HepG2 (cell line): ENCODE measurements around the gene CLCN1. TPM values are rescaled to one million over a fixed set of nuclear protein-coding genes. Genes with fewer than 3 reads are reported as not detected.

ENCODE experiments used
- ATAC-seq: fragments of 200-7000 bp; cut with Tn5 transposase; 3 replicates; pipeline ENCODE4 v1.9.1; 2020; ENCODE audit warnings: mild to moderate bottlenecking, moderate library complexity
- BruUV-seq: library from RNA; stranded (reverse); fragments of 400-500 nt; replicated peaks from 2 replicates; lab custom pipeline; 2021; lab: Mats Ljungman, UMichigan
- CTCF ChIA-PET: fragments of 300-600 bp; formaldehyde crosslinking; extraction: SDS; loops from one replicate; lab custom pipeline; 2021; ENCODE audit warnings: low total read pairs, inconsistent platforms, low intra/inter-chr PET ratio; lab: Yijun Ruan, JAX
- POLR2A ChIA-PET: fragments of 350-600 bp; sonication (Branson Sonifier 250); formaldehyde crosslinking; loops from one replicate; lab custom pipeline; 2020; ENCODE audit warnings: antibody characterized with exemption, inconsistent platforms; lab: Yijun Ruan, JAX
- DNase-seq: peaks from one replicate; pipeline ENCODE4 v3.0.0-alpha.2; 2015; ENCODE audit warnings: low spot score
- FAIRE-seq: peaks from 3 replicates; lab custom pipeline; 2011; peaks lifted over from hg19 to GRCh38; lab: Jason Lieb, UNC
- H2AFZ ChIP-seq: one replicate; pipeline ENCODE4 v1.6.1; 2011; ENCODE audit warnings: low read length, inconsistent platforms
- H3K27ac ChIP-seq: fragments of 300-600 bp; 3 replicates; pipeline ENCODE4 v1.8.0; 2011; ENCODE audit warnings: mixed run types, mild to moderate bottlenecking, mixed read lengths, low read length, inconsistent platforms; ENCODE audit not compliant: insufficient read depth; ENCODE audit errors: extremely low read length
- H3K27me3 ChIP-seq, 2 experiments: fragments of 200-600 bp in 1 of 2; 2 replicates in 1 of 2; 3 replicates in 1 of 2; pipeline versions ENCODE4 v1.6.0 to v1.8.0; 2011; ENCODE audit warnings: low read length in 2 of 2, mild to moderate bottlenecking in 2 of 2, moderate library complexity in 2 of 2, inconsistent platforms in 1 of 2; ENCODE audit not compliant: insufficient read depth in 2 of 2, control insufficient read depth in 1 of 2
- H3K36me3 ChIP-seq, 2 experiments: fragments of 200-600 bp in 1 of 2; replicated peaks in 1 of 2; 2 replicates in 1 of 2; 3 replicates in 1 of 2; pipeline versions ENCODE4 v1.5.1 to v1.8.0; 2011; ENCODE audit warnings: low read length in 2 of 2, inconsistent platforms in 1 of 2; ENCODE audit not compliant: insufficient read depth in 2 of 2, control insufficient read depth in 1 of 2
- H3K4me1 ChIP-seq: 2 replicates; pipeline ENCODE4 v1.5.1; 2012; ENCODE audit warnings: low read length, inconsistent platforms; ENCODE audit not compliant: insufficient read depth
- H3K4me2 ChIP-seq: 2 replicates; pipeline ENCODE4 v1.6.0; 2011; ENCODE audit warnings: low read depth, low read length, inconsistent platforms
- H3K4me3 ChIP-seq, 3 experiments: fragments of 200-600 bp in 1 of 3; sonication (generic), shearing (Covaris generic) in 1 of 3; replicated peaks in 1 of 3; 2 replicates each; pipeline ENCODE4 v1.5.1; 2011 to 2016; ENCODE audit warnings: low read length in 3 of 3, inconsistent platforms in 2 of 3, low read depth in 2 of 3, mild to moderate bottlenecking in 2 of 3, control low read depth in 1 of 3, mixed read lengths in 1 of 3; ENCODE audit not compliant: insufficient read depth in 1 of 3
- H3K79me2 ChIP-seq: one replicate; pipeline ENCODE4 v1.6.1; 2011; ENCODE audit warnings: low read length, inconsistent platforms; ENCODE audit not compliant: insufficient read depth
- H3K9ac ChIP-seq: 2 replicates; pipeline ENCODE4 v1.6.0; 2011; ENCODE audit warnings: mild to moderate bottlenecking, low read depth, low read length, inconsistent platforms; ENCODE audit not compliant: insufficient read depth
- H3K9me3 ChIP-seq: 2 replicates; pipeline ENCODE4 v1.5.1; 2012; ENCODE audit warnings: mild to moderate bottlenecking, low read length
- H4K20me1 ChIP-seq: 2 replicates; pipeline ENCODE4 v1.6.0; 2011; ENCODE audit warnings: inconsistent platforms, mild to moderate bottlenecking, low read length, moderate library complexity; ENCODE audit not compliant: insufficient read depth
- CAMTA2 ChIP-seq: sonication (generic); formaldehyde crosslinking; IDR thresholded peaks from 2 replicates; pipeline ENCODE4 v1.4.0; 2020; ENCODE audit warnings: mild to moderate bottlenecking, missing genetic modification reagents, borderline replicate concordance
- ELF3 ChIP-seq: IDR thresholded peaks from 2 replicates; pipeline ENCODE4 v1.6.1; 2016; ENCODE audit warnings: missing genetic modification reagents, missing compliant biosample characterization
- FOXA1 ChIP-seq, 2 experiments: fragments of 450-650 bp in 1 of 2; sonication (generic) in 1 of 2; formaldehyde crosslinking in 1 of 2; IDR thresholded peaks; 2 replicates each; pipeline versions ENCODE4 v1.4.0 to v1.6.1; 2016 to 2020; ENCODE audit warnings: missing genetic modification reagents in 1 of 2
- HOXA9 ChIP-seq: sonication (generic); formaldehyde crosslinking; IDR thresholded peaks from 2 replicates; pipeline ENCODE4 v1.8.1; 2022; ENCODE audit warnings: missing genetic modification reagents, mild to moderate bottlenecking, moderate library complexity, borderline replicate concordance
- KDM2A ChIP-seq: sonication (generic); formaldehyde crosslinking; IDR thresholded peaks from 2 replicates; pipeline ENCODE4 v1.4.0; 2020; ENCODE audit warnings: low read depth, missing genetic modification reagents, borderline replicate concordance
- MEF2D ChIP-seq: sonication (generic); formaldehyde crosslinking; IDR thresholded peaks from 2 replicates; pipeline ENCODE4 v1.5.1; 2020; ENCODE audit warnings: mild to moderate bottlenecking, missing genetic modification reagents
- MIXL1 ChIP-seq: IDR thresholded peaks from 2 replicates; pipeline ENCODE4 v1.6.1; 2016
- MYPOP ChIP-seq: sonication (generic); formaldehyde crosslinking; IDR thresholded peaks from 2 replicates; pipeline ENCODE4 v1.8.1; 2023; ENCODE audit warnings: mild to moderate bottlenecking, moderate library complexity, missing genetic modification reagents
- NFE2L2 ChIP-seq: fragments of 150-350 bp; IDR thresholded peaks from 2 replicates; pipeline ENCODE4 v1.6.1; 2014; ENCODE audit warnings: low read length
- NFYC ChIP-seq: IDR thresholded peaks from 2 replicates; pipeline ENCODE4 v1.6.1; 2016; ENCODE audit warnings: missing genetic modification reagents, missing compliant biosample characterization
- PLSCR1 ChIP-seq: sonication (generic); formaldehyde crosslinking; IDR thresholded peaks from 2 replicates; pipeline ENCODE4 v1.5.0; 2020; ENCODE audit warnings: missing genetic modification reagents, mild to moderate bottlenecking, borderline replicate concordance
- TAF1 ChIP-seq: sonication (generic); formaldehyde crosslinking; IDR thresholded peaks from 2 replicates; pipeline ENCODE4 v1.4.0; 2020; ENCODE audit warnings: missing genetic modification reagents
- ZBTB10 ChIP-seq: sonication (generic); formaldehyde crosslinking; IDR thresholded peaks from 2 replicates; pipeline ENCODE4 v1.4.0; 2020; ENCODE audit warnings: missing genetic modification reagents, borderline replicate concordance
- ZNF446 ChIP-seq: sonication (generic); formaldehyde crosslinking; IDR thresholded peaks from 2 replicates; pipeline ENCODE4 v1.5.0; 2020; ENCODE audit warnings: mild to moderate bottlenecking, missing genetic modification reagents
- ZNF883 ChIP-seq: sonication (generic); formaldehyde crosslinking; IDR thresholded peaks from 2 replicates; pipeline ENCODE4 v1.5.1; 2020; ENCODE audit warnings: mild to moderate bottlenecking, missing genetic modification reagents; ENCODE audit errors: not compliant biosample characterization
- in situ Hi-C: cut with HindIII; loops from 2 replicates; pipeline ENCODE4 v1.10.0; 2017; ENCODE audit warnings: low pct_unique_long_range_greater_than_20kb; ENCODE audit not compliant: extremely low pct_ligation_motif_present
- intact Hi-C: fragments of 100-400 bp; cut with micrococcal nuclease; formaldehyde crosslinking; loops from one replicate; pipeline ENCODE4 v1.10.0; 2022; ENCODE audit not compliant: unreplicated experiment
- polyA plus RNA-seq, 8 experiments: library from polyadenylated mRNA; depleted of rRNA in 3 of 8; stranded (reverse) in 7 of 8; unstranded in 1 of 8; fragments of >200 nt; fragmentation: Illumina TruSeq in 4 of 8; extraction: Trizol in 4 of 8; gene quantifications; 2 replicates each; pipeline versions ENCODE4 v1.2.1 to v1.2.3, GENCODE V29; 2011 to 2016; ENCODE audit warnings: low read depth in 4 of 8, missing spikeins in 1 of 8, mixed read lengths in 1 of 8; ENCODE audit not compliant: insufficient read depth in 1 of 8
- total RNA-seq, 5 experiments: library from RNA; depleted of rRNA; stranded (reverse); fragments of >200 nt; fragmentation: Illumina TruSeq; extraction: Trizol; gene quantifications; 2 replicates each; pipeline ENCODE4 v1.2.3, GENCODE V29; 2016; ENCODE audit warnings: low read depth in 1 of 5

The CLCN1 gene
- total and polyA plus RNA-seq, 2 of the 13 experiments (the other 11 are each of a cell fraction or from before 2014, with no cell fraction given), result 0.01 TPM; not detected in 1

GRCh38 chr7:143292876-143293275, 23.0 kb upstream of the CLCN1 start (continued):
- TF ChIP-seq PLSCR1, result no peak
- no peak for TF ChIP-seq NFYC (CRISPR knock-in tag)
- no peak for TF ChIP-seq FOXA1 (IDR thresholded peaks at IDR 0.05)
- no peak for TF ChIP-seq FOXA1 (CRISPR knock-in tag; IDR thresholded peaks at IDR 0.05)

- no peak for FAIRE-seq
Observed at GRCh38 chr7:143295870-143296269, 20.0 kb upstream of the CLCN1 start.

More at GRCh38 chr7:143295870-143296269, 20.0 kb upstream of the CLCN1 start:
- BruUV-seq, result no TSS peak
- H2AFZ ChIP-seq, result no peak overlapping the region
- TF ChIP-seq MEF2D (CRISPR knock-in tag), result no peak
- no peak for TF ChIP-seq TAF1 (CRISPR knock-in tag)
- no peak for TF ChIP-seq NFE2L2
- TF ChIP-seq ZBTB10 (CRISPR knock-in tag), result no peak
- TF ChIP-seq ELF3, result no peak
- no peak for TF ChIP-seq MYPOP (CRISPR knock-in tag)
- TF ChIP-seq CAMTA2 (CRISPR knock-in tag), result no peak
- no peak for TF ChIP-seq MIXL1 (CRISPR knock-in tag)
- no peak for TF ChIP-seq ZNF446
- TF ChIP-seq KDM2A (CRISPR knock-in tag), result no peak
- TF ChIP-seq ZNF883 (CRISPR knock-in tag), result no peak
- no peak for TF ChIP-seq HOXA9
- DNase-seq, result no peak
- no peaks in the 10 kb centered on the region for H4K20me1 ChIP-seq
- no peak overlapping the region for H3K4me2 ChIP-seq
- in situ Hi-C loops, result no loop called here
- POLR2A ChIA-PET, result interaction anchor here (2.1 kb wide), 1 partner anchor 8 kb away, joined by 6 read pairs; the partner anchor contains the start of gene CASP2
- no peak overlapping the region for H3K4me3 ChIP-seq
- H3K9ac ChIP-seq, result no peak overlapping the region
- ATAC-seq, result no peak
- peaks cover 4% of the 10 kb centered on the region; the same call in 1 of the 2 replicates for H3K4me1 ChIP-seq
- no peaks in the 10 kb centered on the region for H3K27me3 ChIP-seq
- no peak overlapping the region for H3K27ac ChIP-seq
- intact Hi-C loops, result no loop called here
- H3K79me2 ChIP-seq, result peaks cover 4% of the 10 kb centered on the region
- no peaks in the 10 kb centered on the region for H3K9me3 ChIP-seq
- H3K36me3 ChIP-seq, result peaks cover 27 to 80% of the 10 kb centered on the region in 2 experiments
- CTCF ChIA-PET, result no interaction called here
